ENCODE data around the gene NT5DC2.
A peak's percentile ranks its signal among the peaks of the same experiment; 100 is the strongest.

NT5DC2 gene

DNA sequence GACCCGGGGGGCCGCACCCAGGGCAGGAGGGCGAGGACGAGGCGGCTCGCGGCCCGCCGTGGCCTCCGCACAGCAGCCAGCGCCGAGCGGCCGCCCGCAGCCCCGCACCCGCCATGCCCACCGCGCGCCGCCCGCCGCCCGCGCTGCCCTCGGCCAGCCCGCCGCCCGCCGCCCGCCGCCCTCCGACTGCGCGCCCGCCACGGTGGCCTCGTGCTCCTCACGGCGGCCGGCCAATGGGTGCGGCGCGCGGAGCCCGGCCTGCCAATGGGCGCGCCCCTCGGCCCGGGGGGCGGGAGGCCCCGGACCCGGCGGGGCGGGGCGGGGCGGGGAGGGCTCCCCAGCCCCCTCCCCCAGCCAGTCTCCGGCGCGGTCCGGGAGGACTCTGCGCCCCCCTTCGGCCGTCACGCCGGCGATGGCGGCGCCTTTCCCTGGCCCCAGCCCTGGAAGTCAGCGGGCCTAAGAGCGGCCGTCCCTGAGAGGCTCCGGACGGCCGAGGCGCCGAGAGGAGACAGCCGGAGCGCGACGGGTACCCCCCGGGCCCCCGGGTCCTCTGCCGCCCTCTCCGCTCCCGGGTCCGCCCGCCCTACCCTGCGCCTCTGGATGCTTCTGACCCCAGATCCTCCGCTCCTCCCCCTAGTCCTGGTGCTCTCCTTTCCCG, at the start of gene NT5DC2:
NT5DC2 (minus strand) TSS at position 235 of the 658 bp plus-strand sequence; CDS start at position 115, 120 bp downstream.
- peak; percentile 68 for DNase-seq

DNA sequence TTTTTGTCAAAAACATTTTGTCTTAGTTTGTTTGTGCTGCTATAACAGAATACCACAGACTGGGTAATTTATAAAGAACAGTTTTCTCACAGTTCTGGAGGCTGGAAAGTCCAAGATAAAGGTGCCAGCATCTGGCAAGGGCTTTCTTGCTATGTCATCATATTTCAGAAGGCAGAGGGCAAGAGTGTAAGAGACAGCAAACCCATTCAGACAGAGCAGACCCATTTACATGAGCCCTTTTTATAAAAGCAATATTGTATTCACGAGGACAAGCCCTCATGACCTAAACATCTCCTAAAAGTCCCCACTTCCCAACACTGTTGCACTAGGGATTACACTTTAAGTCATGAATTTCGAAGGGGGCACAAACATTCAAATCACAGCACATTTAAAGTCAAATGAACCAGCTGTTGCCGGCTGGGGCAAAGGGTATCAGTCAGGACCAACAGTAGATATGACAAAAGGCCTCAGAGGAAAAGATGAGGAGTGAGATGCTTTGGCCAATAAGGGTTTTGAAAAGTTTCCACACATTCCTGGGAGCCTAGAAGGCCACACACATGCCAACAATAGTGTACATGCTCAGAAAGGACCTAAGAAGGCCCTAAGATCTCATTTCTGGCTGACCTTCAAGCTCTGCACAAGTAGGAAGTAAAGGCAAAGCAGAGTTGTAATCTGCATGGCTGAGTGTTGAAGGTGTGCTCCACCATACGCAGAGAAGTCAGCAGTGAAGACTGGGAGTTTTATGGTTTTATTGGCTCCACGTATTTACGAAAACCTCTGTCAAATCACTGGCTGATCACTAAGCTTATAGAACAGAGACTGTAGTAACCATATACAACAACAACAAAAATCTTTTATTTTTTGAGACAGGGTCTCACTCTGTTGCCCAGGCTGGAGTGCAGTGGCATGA, 40.7 kb upstream of the NT5DC2 start:
- DNase-seq = no peak

DNA sequence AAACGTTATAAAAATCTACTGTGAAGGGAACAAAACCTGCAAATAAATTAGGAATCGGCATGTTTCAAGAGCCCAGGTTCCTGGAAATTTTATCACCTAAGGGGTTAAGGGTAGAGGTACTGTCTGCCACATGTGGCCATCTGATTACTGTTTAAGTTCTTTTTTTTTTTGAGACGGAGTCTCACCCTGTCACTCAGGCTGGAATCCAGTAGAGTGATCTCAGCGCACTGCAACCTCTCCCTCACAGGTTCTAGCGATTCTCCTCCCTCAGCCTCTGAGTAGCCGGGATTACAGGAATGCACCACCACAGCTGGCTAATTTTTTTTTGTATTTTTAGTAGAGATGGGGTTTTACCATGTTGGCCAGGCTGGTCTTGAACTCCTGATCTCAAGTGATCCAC, 38.6 kb upstream of the NT5DC2 start:
- DNase-seq = no peak

DNA sequence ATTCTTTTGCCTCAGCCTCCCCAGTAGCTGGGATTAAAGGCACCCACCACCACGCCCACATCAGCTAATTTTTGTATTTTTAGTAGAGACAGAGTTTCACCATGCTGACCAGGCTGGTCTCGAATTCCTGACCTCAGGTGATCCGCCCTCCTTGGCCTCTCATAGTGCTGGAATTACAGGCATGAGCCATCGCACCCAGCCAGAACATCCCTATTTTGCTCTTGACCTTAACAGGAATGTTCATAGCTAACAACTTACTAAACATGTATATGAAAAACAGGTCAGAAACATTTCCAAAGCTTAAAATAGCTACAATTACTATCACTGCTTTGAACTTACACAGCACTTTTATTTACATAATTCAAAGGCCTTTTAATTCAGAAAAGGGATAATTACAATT, 36.4 kb upstream of the NT5DC2 start:
- no peak for DNase-seq

DNA sequence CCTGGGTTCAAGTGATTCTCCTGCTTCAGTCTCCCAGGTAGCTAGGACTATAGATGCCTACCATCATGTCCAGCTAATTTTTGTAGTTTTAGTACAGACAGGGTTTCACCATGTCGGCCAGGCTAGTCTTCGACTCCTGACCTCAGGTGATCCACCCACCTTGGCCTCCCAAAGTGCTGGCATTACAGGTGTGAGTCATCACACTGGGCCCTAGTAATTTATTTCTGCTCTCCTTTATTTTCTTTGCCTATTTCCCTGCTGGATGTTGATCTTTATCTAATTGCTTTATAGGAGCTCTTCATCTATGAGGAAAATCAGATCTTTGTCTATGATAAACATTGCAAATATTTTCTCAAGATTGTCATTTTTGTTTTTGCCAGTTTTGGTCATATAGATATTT, 34.4 kb upstream of the NT5DC2 start:
- DNase-seq = no peak

DNA sequence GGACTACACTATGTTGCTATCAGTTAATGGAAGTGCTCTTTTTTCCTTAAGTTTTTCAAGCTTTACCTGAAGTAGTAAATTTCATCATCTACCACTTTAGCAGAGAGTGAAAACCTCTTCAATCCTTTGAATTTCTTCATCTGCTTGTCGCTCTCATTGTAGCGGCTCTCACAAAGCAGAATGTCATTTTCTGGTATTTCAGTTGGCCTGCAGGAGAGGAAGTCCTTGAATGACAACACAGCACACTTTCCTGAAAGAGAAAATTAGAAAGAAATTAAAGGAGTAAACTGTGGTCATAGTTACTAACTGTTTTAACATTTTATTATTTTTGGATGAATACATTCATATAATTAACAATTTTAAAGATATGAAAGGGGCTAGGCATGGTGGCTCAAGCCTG, 30.3 kb upstream of the NT5DC2 start:
- DNase-seq = no peak

DNA sequence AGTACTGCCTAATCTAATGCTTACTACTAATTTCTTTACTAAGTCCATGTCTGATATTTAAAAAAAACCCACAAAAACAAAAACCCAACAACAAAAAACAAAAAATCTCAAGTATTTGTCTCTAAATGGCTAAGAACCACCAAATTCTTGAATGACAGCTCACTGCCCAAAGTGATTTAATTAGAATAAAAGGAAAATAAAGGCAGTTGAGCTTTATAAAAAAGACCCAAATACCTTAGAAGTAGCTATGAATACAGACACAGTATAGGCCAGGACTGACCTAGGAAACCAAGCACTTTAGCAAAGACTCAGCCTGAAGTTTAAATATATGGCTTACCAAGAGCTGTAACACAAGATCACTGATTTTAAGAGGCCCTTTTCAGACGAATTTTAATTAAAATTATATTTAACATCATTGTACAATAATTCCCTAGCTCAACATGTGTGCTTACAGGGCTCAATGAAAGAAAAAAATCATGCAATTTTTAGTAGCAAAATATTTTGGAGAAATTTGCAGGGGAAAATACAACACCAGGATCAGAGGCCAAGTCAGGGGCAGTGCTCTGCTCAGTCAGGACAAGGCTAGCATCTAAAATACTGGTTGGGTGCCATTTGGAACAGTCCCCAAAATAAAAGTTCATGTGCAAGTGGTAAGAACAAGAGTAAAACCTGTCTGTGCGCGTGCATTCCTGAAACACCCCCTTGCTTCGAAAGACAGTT, 27.5 kb upstream of the NT5DC2 start:
- DNase-seq = no peak

DNA sequence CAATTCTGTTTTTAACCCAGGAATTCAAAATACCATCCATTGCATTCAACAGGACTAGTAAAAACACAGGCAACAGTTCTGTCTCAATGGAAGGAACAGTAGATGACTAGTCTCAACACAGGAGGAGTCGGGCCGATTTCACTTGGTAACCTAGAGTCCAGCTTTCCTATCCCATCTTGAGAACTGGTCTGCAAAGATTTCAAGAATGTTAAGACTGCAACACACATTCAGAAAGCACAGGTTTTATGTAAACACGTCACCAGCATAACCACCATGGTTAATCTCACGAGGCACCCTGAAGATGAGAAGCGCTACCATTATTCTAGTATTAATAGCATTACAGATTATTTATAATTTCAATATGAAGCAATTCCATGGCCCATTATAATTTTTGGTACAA, 24.8 kb upstream of the NT5DC2 start:
- no peak for DNase-seq

DNA sequence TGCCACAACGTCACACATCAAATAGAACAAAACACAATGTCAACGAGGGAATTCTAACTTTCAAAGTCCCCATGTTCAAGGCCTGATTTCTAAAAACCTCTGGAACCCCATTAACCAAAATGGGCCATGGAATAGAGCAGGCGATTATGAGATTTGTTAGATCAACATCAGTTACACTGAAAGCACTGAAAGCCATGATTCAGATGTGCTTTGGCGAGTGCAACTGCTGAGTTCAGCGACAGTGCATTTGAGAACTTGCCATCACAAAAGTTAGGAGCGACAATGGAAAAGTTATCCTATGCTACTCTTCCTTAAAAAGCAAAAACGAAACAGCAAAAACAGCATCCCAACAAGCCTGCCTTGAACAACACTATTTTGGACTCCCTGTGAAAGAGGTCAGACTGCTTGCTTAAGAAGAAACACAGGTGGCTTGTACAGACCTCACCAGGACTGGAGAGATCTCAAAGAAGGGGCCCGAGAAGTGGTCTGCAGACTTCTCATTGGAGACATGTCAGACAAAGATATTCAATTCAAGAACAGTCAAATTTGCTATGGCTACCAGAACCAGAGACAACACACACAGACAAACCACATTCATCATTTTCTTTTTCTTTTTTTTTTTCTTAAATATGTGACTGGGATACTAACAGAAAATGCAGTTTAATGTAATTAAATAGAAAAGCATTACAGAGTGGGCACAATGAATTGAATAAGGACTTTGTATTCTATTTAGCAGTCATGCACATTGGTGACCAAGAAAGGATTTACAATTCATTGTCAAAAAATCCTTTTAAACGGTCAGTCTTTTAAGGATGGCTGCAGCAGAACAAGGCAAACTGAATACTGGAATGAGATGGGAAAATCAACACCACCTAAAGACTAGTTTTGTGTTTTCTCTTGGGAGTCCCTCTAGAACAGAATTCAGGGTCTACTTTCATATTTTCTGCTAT, 23.6 kb upstream of the NT5DC2 start:
- no peak for DNase-seq

DNA sequence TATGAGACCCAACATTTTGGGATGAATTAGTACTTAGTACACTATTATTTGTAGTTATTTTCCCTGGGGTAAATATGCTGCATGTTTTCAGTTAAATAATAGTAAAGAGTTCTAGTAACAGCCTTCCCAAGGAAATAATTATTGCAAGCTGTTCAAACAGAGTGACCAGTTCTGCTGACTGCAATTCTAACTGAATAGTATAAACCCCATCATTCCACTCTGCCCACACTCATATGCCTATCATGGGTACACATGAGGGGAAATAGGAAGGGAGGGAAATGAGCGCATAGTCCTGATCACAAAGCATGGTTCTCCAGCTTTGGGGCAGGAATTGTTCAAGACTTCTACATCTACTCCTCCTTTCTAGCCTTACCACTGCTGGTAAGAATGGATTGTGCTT, 21.4 kb upstream of the NT5DC2 start:
- DNase-seq = no peak

DNA sequence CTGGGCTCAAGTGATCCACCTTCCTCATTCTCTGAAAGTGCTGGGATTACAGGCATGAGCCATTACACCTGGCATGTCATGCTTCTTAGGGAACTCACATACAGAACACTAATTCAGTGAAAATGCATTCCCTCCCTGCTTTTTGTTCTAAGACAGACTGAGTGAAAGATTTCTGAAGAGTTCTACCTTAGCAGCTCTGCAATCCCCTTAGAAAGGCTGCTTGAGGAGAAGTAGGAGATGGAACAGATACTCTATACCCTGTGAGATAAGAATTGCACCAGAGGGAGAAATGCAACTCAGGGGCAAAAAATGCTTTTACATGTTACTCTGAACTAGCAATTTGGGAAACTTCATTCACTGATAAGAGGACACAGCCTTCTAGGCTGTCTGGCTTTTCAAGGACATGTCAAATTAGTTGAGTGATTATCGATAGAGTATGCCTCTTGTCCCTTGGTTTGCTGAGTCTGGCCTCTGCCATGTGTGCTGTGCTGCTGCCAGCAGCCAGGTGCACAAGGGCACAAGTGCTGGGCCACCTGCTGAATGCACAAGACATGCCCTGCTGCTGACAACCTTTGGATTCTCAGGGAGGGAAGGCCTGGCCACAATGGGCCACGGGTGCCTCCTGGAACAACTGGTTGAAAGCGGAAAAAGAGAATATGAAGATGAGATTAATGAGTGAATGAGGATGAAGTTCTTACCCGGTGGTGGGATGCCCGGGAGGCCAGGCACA, 20.5 kb upstream of the NT5DC2 start:
- DNase-seq = no peak

DNA sequence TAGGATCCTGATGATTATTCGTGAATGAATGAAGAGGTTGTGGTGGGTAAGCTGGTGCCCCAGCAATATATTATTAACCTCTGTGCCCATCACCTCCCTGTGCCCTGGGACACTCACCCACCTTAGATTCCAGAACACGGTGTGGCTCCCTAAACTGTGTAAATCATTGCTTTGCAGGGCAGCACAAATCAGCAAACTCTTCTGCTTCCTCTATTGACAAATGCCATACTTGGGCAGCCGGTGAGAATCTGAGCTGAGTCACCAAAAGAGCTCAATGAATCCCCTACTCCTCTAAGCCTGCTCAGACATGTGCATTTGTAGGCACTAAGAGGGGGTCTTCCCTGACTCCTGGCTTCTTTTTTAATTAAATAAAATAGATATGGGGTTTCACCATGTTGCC, 18.4 kb upstream of the NT5DC2 start:
- DNase-seq = no peak

DNA sequence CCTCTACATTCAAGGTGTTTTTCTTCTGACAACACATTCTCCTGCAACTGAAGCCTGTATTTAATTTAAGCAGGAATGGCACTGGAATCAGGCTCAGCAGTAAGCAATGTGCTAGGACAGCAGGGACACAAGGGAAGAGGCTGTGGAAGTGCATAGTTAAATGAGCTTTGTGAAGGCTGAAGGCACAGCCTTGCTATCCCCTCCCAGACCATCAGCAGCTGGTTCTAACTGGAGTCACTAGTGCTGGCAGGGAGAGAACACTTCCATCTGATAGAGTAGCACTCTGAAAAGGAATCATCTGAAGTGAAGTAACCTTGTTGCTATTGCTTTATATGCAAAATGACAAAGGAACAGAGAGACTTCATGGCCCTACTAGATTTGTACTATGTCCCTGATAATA, 17.5 kb upstream of the NT5DC2 start:
- DNase-seq = no peak

DNA sequence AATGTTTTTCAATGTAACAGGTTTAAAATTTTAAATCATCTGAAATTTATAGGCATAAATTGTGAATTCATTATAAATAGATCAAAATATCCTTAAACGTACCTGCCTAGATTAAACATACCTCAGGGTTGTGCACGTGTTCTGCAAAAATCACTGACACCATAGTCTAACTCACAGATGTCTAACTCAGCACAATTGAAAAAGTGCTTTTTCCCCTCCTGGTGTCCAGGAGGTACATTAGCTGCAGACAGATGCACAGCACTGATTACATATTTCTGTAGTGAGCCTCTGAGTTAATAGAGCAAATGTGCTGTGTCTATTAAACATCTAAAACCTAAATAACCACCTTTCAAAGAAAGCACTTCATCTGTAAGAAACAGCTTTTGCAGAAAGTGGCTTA, 13.5 kb upstream of the NT5DC2 start:
- no peak for DNase-seq

DNA sequence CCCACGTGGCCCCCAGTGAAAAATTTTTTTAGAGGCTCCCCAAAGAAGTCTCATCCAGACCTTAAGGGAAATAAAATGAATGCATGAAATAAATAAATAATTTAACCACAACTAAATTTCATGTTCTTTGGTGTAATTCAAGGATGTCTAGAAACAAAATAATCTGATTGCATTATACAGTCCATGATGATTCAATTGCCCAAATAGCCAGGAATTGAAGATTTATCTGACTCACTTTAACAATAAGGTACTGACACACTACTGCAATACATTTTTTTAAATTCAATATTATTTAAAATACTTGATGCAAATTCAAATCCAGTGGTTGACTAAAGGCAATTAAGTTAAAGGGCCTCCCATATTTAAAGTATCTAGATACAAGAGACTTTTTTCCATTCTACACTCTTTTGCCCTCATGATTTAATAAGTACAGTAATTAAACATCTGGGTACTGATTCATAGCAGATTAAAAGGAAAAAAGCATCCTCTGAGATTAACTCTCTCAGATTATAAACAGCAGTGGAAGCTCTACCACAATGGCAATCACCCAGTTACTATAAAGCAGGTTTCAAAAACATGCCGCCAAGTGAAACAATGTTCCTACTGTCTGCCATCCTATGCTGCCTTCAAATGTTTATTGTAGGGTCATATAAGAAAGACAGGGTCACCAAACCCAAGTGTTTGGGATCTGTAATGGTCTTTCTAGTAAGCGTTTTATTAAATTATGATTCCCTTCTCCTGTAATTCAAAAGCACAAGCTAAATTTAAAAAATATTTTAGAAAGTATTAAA, 12.6 kb upstream of the NT5DC2 start:
- no peak for DNase-seq

DNA sequence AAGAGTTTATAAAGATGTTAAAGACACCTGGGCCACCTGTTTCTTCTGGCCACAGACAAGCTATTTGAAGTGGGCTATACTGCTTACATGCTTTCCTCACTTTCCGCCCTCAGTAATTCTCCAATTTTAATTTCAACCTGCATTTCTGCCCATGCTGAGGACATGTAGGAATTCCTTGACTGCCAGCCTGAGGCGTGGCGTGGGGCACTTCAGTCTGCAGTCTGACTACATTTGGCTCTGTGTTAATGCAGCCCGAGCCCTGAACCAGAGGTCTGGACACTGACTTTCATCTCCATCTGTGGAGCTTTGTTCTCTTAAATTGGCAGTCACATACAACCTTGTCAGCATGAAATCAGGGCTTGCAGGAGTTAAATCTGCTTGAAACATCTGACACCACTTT, 11.3 kb upstream of the NT5DC2 start:
- no peak for DNase-seq

DNA sequence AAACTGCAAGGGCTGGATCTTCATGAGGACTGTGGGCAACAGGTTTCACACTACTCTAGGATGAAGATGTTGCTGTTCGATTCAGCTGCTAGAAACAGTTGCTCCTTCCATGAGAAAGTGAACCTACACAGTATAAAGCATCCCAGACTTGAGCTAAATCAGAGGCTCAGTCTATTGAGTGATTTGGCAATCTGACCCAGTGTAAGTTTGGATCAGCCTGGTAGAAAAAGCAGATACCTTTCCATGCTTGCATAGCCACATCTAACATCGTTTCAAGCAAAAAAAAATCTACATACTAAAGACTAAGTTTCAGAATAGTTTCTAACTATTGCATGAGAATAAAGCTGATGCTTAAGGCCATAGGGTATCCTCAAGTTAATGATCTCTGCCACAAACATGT, 7.4 kb upstream of the NT5DC2 start:
- DNase-seq = no peak

DNA sequence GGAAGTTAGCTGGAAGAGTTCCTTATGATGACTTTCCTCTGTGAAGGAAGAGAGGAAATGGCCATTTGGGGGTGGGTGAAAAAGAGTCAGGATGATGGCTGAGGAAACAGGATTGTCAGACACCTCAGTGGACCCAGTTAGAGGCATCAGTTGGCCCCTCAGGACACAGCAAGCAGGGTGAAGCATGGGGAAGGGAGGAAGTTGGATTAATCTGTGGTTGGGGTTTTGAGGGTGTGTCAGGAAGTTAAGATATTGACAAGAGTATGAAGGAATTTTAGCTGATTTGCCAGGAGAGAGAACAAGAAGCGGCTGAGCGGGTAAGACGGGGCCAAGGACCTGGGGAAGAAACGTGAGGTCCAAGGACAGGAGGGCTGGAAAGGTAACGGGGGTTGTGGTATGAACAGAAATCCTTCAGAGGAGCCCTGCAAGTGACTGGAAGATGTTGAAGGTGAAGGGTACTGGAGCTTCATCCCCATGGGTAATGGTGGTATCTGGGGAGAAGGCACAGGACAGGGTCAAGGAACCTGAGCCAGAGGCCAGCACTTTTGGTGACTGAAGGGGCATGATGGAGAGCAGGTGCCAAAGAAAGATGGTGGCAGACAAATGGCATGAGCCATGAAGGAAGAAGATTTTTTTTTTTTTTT, 5.5 kb upstream of the NT5DC2 start:
- no peak for DNase-seq

DNA sequence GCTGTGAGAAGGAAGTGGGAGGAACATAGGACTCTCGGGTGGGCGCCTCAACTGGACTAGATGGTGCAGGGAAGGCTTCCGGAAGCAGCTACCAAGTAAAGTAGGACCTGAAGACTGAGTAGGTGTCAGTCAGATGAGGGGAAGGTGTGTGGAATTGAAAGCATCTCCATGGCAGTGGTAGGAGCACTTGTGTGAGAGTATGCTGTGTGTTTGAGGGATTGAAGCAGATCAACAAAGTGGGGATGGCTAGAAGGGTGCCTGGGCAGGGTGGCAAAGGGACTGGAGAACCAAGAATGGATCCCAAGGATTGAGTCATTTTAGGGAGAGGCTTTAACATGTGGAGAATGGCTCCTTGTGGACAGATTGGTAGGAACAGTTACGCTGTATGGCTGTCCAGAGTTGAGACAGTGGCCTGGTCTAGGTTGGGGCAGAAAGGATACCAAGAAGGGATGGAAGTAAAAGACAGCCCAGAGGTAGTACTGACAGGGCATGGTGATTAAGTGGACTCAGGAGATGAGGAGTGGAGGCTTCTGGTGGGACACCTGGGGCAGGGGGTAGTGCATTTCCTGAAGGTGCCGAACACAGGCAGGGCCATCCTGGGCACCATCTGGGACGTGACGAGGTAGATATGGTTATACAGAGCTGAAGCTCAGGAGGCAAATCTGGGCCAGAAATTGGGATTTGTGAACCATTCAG, 4.2 kb upstream of the NT5DC2 start:
- no peak for DNase-seq

DNA sequence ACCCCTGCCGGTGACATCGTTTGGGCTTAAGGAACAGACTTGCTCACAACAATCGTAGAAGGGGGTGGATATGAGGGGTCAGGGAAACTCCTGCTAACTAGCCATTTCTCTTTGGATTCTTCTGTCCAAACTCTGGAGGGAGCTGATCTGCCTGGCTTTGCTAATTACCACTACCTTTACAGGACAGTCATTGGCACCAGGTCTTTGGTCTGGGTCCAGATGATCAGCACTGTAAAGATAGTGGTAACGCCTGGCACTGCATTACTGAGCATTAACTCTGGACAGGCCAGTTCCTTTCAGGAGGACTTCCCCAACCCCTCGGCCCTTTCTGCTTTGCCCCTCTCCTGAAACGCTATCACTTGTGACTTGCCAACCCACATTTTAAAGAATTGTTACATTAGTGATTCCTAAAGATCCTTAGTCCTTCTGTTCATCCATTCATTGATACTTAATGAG, 3.5 kb upstream of the NT5DC2 start:
- no peak for DNase-seq

Data from activated CD4-positive, alpha-beta T cell treated with anti-CD3 and anti-CD28 coated beads, Interleukin-2, amount 50 U/mL, for 16 hours (primary cell).